ENCODE results near the gene LONRF2. TPM values are rescaled to one million over a fixed set of nuclear protein-coding genes. Genes with fewer than 3 reads are reported as not detected.

Gene LONRF2
- total RNA-seq, 1 experiment from 2014 or later = 2.7 TPM

- H2BK12ac ChIP-seq (ENCODE audit: insufficient read length, low read depth, low read length) = no peak overlapping the region
- H3K27ac ChIP-seq (ENCODE audit: insufficient read length, low read depth, low read length) = no peak overlapping the region
- no peak overlapping the region for H4K5ac ChIP-seq (ENCODE audit: insufficient read length, low read depth, low read length)
- H3K9ac ChIP-seq (ENCODE audit: extremely low read depth, insufficient read length, low read length) = no peak overlapping the region
- no peaks in the 10 kb centered on the region for H3K4me1 ChIP-seq (ENCODE audit: insufficient read depth, low read length)
- no peak overlapping the region for H3K56ac ChIP-seq (ENCODE audit: insufficient read length, low read depth, low read length)
- H3K4me1 Mint-ChIP-seq = peaks cover 19 to 20% of the 10 kb centered on the region in 2 experiments
- no peaks in the 10 kb centered on the region for H4K20me1 ChIP-seq (ENCODE audit: control insufficient read depth, insufficient read depth, insufficient read length)
- no peak overlapping the region for H2AK5ac ChIP-seq (ENCODE audit: insufficient read length, low read length)
- DNase-seq = no peak
- H2BK20ac ChIP-seq (ENCODE audit: low read depth, low read length, poor library complexity, severe bottlenecking) = no peak overlapping the region
- no peaks in the 10 kb centered on the region for H3K27me3 ChIP-seq (ENCODE audit: insufficient read depth, low read length)
- no peak overlapping the region for H3K4me2 ChIP-seq (ENCODE audit: insufficient read depth, insufficient read length, low read length)
- no peak overlapping the region for H3K4ac ChIP-seq (ENCODE audit: low read depth, low read length)
- H3K79me2 ChIP-seq (ENCODE audit: insufficient read depth, low read length) = no peaks in the 10 kb centered on the region
- no peak overlapping the region for H3K4me3 Mint-ChIP-seq
- H2BK5ac ChIP-seq (ENCODE audit: insufficient read length, low read length) = no peak overlapping the region
- H3K9me3 ChIP-seq (ENCODE audit: control insufficient read depth, low read depth, low read length) = no peaks in the 10 kb centered on the region
- H2BK120ac ChIP-seq (ENCODE audit: low read depth, low read length, poor library complexity, severe bottlenecking) = no peak overlapping the region
- no peak overlapping the region for H4K91ac ChIP-seq (ENCODE audit: insufficient read length, low read depth, low read length)
- H3K27ac Mint-ChIP-seq = no peak overlapping the region
- no peak overlapping the region for H3T11ph ChIP-seq (ENCODE audit: low read length)
- H3K9me3 Mint-ChIP-seq = no peaks in the 10 kb centered on the region; a peak in 1 of 5 replicates
- no peak for TF ChIP-seq CTCF (conservative IDR thresholded peaks at IDR 0.05)
- H3K18ac ChIP-seq (ENCODE audit: insufficient read length, low read depth, low read length) = no peak overlapping the region
- H3K23ac ChIP-seq (ENCODE audit: insufficient read length, low read depth, low read length) = no peak overlapping the region
- H3K79me1 ChIP-seq (ENCODE audit: insufficient read depth, low read depth, low read length, poor library complexity, severe bottlenecking) = no peaks in the 10 kb centered on the region
- H3K23me2 ChIP-seq (ENCODE audit: insufficient read length, low read depth, low read length, poor library complexity, severe bottlenecking) = no peaks in the 10 kb centered on the region
- H2AFZ ChIP-seq (ENCODE audit: low read length) = no peak overlapping the region
- no CpG with 5 or more reads among the region's 6 CpGs for WGBS (ENCODE audit: extremely low coverage, insufficient read length, low lambda C conversion rate)
- H4K8ac ChIP-seq (replicated peaks; ENCODE audit: insufficient read length, low read depth, low read length) = no peak overlapping the region
- no peaks in the 10 kb centered on the region for H3K36me3 Mint-ChIP-seq (ENCODE audit: insufficient read depth in 1 of 3, low read depth in 3 of 3)
- H3K27me3 Mint-ChIP-seq (ENCODE audit: low read depth) = peaks cover 44% of the 10 kb centered on the region
- no peak overlapping the region for H2BK15ac ChIP-seq (ENCODE audit: low read depth, low read length)
- H3K14ac ChIP-seq (ENCODE audit: insufficient read depth, low read length) = no peak overlapping the region
Observed at GRCh38 chr2:100243631-100244030, 78.7 kb downstream of the LONRF2 start.

All from H9 (cell line).